ENCODE measurements around the gene B9D2.

- TF ChIP-seq CTCF (IDR thresholded peaks at IDR 0.05), result no peak
- TF ChIP-seq POLR2A (IDR thresholded peaks at IDR 0.05), result no peak
Measured at GRCh38 chr19:41334793-41335192, 29.2 kb downstream of the B9D2 start.
